Endodermal cell (in vitro differentiated cells): ENCODE results near the gene EEF1AKMT4. TPM values are rescaled to one million over a fixed set of nuclear protein-coding genes. Genes with fewer than 3 reads are reported as not detected.
A peak's percentile ranks its signal among the peaks of the same experiment; 100 is the strongest.

ENCODE experiments used
- DNase-seq: peaks from one replicate; pipeline ENCODE4 v3.0.0-alpha.2; 2017
- H3K27ac ChIP-seq: 2 replicates; pipeline ENCODE4 v1.5.1; 2013; ENCODE audit warnings: mild to moderate bottlenecking, low read depth, low read length, moderate library complexity
- H3K27me3 ChIP-seq: 2 replicates; pipeline ENCODE4 v1.6.1; 2013; ENCODE audit warnings: mild to moderate bottlenecking, low read length, moderate library complexity; ENCODE audit not compliant: insufficient read depth, control insufficient read depth, poor library complexity, severe bottlenecking
- H3K36me3 ChIP-seq: 2 replicates; pipeline ENCODE4 v1.7.0; 2013; ENCODE audit warnings: mild to moderate bottlenecking, low read length, moderate library complexity; ENCODE audit not compliant: control insufficient read depth, insufficient read depth
- H3K4me1 ChIP-seq: one replicate; pipeline ENCODE4 v1.7.0; 2013; ENCODE audit warnings: low read length; ENCODE audit not compliant: control insufficient read depth, insufficient read depth
- H3K4me3 ChIP-seq: 2 replicates; pipeline ENCODE4 v1.5.1; 2013; ENCODE audit warnings: mild to moderate bottlenecking, low read length, moderate library complexity
- H3K9ac ChIP-seq: 2 replicates; pipeline ENCODE4 v1.6.1; 2013; ENCODE audit warnings: mild to moderate bottlenecking, low read length, moderate library complexity; ENCODE audit not compliant: poor library complexity, severe bottlenecking; ENCODE audit errors: extremely low read depth
- H3K9me3 ChIP-seq: 2 replicates; pipeline ENCODE4 v1.6.1; 2013; ENCODE audit warnings: mild to moderate bottlenecking, low read length, moderate library complexity; ENCODE audit not compliant: control insufficient read depth
- H3K27ac Mint-ChIP-seq: 2 replicates; pipeline ENCODE4 v1.8.0; 2020; ENCODE audit warnings: mixed read lengths
- H3K27me3 Mint-ChIP-seq: 2 replicates; pipeline ENCODE4 v1.8.0; 2021; ENCODE audit warnings: mild to moderate bottlenecking, mixed read lengths; ENCODE audit not compliant: insufficient read depth
- H3K36me3 Mint-ChIP-seq: 2 replicates; pipeline ENCODE4 v1.8.0; 2020; ENCODE audit warnings: low read depth, mixed read lengths
- H3K4me1 Mint-ChIP-seq: 2 replicates; pipeline ENCODE4 v1.8.0; 2020; ENCODE audit warnings: mixed read lengths
- H3K4me3 Mint-ChIP-seq: 2 replicates; pipeline ENCODE4 v1.8.0; 2020; ENCODE audit warnings: mild to moderate bottlenecking, moderate library complexity, mixed read lengths
- H3K9me3 Mint-ChIP-seq: 2 replicates; pipeline ENCODE4 v1.8.0; 2020; ENCODE audit warnings: mild to moderate bottlenecking, mixed read lengths
- WGBS, 2 experiments: methylation state at CpG; one replicate each; pipeline versions ENCODE4 v1.1.5 to v1.1.7; 2013; ENCODE audit warnings: missing lambda C conversion rate in 2 of 2, mixed read lengths in 1 of 2; ENCODE audit not compliant: insufficient coverage in 1 of 2, insufficient read length in 1 of 2; 5-methylcytosine and 5-hydroxymethylcytosine counted together
- total RNA-seq, 2 donors: library from RNA; stranded (reverse); fragmentation: NEBNext Ultra II Directional in 1 of 2; extraction: Animal tissue kit (Norgen Biotek cat#: 25700) in 1 of 2; gene quantifications; 2 replicates in 1 of 2; 3 replicates in 1 of 2; pipeline ENCODE4 v1.2.1, GENCODE V29; 2021
- TF ChIP-seq, protein P1 (sequence below): fragments of 200-600 bp; sonication (generic); conservative IDR thresholded peaks from 2 replicates; pipeline ENCODE4 v1.5.0; 2021; ENCODE audit warnings: antibody characterized with exemption, mild to moderate bottlenecking

EEF1AKMT4 gene
- total RNA-seq, 2 donors from 2014 or later, result 4.5 to 5.2 TPM

DNA sequence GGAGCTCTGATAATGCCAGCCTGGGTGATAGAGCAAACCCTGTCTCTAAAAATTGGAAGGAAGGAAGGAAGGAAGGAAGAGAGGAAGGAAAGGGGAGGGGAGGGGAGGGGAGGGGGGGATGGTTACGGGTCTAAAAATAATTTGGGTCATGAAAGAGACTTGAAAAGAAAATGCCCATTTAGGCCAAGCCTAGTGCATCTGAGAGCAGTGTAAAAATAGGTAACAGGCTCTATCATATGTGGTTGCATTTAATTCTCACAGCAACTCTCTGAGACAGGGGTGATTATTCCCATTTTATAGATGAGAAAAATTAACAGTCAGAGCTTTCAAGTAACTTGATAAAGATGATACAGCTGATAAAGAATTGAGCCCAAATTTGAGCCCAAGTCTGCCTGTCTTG, 22.8 kb downstream of the EEF1AKMT4 start:
- Mint-ChIP-seq H3K4me1 (no peaks in the 10 kb centered on the region), H3K27me3 (peaks cover 51% of the 10 kb centered on the region), H3K27ac (no peak overlapping the region), H3K4me3 (no peak overlapping the region), H3K36me3 (no peaks in the 10 kb centered on the region), H3K9me3 (peaks cover 2% of the 10 kb centered on the region)
- 83 to 90% methylated on average over 1 of the region's 1 CpG for WGBS, 2 experiments
- Histone ChIP-seq H3K4me3 (no peak overlapping the region), H3K27me3 (peaks cover 75% of the 10 kb centered on the region), H3K27ac (no peak overlapping the region), H3K36me3 (no peaks in the 10 kb centered on the region), H3K4me1 (no peaks in the 10 kb centered on the region), H3K9ac (no peak overlapping the region), H3K9me3 (peaks cover 5% of the 10 kb centered on the region)
- TF ChIP-seq, protein P1, sequence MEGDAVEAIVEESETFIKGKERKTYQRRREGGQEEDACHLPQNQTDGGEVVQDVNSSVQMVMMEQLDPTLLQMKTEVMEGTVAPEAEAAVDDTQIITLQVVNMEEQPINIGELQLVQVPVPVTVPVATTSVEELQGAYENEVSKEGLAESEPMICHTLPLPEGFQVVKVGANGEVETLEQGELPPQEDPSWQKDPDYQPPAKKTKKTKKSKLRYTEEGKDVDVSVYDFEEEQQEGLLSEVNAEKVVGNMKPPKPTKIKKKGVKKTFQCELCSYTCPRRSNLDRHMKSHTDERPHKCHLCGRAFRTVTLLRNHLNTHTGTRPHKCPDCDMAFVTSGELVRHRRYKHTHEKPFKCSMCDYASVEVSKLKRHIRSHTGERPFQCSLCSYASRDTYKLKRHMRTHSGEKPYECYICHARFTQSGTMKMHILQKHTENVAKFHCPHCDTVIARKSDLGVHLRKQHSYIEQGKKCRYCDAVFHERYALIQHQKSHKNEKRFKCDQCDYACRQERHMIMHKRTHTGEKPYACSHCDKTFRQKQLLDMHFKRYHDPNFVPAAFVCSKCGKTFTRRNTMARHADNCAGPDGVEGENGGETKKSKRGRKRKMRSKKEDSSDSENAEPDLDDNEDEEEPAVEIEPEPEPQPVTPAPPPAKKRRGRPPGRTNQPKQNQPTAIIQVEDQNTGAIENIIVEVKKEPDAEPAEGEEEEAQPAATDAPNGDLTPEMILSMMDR, result no peak
- peak; percentile 4 for DNase-seq

DNA sequence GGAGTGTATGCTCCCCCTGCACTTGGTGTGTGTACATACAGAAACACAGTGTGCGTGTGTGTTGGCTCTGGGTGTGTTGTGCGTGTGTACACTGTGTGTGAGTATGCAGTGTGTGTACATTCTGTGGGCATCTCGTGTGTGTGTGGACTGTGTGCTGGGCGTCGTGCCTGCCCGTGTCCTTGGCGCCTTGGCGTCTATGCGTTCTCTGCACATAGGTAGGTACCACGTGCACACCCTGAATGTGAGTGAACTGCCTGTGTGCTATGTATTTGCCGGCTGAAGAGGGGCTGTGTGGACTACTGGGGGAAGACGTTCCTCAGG, 25.9 kb downstream of the EEF1AKMT4 start:
- Histone ChIP-seq H3K9me3 (no peaks in the 10 kb centered on the region), H3K4me1 (no peaks in the 10 kb centered on the region), H3K9ac (no peak overlapping the region), H3K27me3 (peaks cover 81% of the 10 kb centered on the region), H3K36me3 (no peaks in the 10 kb centered on the region), H3K4me3 (no peak overlapping the region), H3K27ac (no peak overlapping the region)
- peak; percentile 30 for DNase-seq
- Mint-ChIP-seq H3K9me3 (no peaks in the 10 kb centered on the region), H3K27ac (no peak overlapping the region), H3K27me3 (peaks cover 69% of the 10 kb centered on the region), H3K4me1 (no peaks in the 10 kb centered on the region), H3K36me3 (no peaks in the 10 kb centered on the region), H3K4me3 (peak overlapping the region; percentile 42)
- TF ChIP-seq, protein P1, result no peak
- WGBS, 2 experiments, result 83 to 94% methylated on average over 10 to 12 of the region's 12 CpGs

DNA sequence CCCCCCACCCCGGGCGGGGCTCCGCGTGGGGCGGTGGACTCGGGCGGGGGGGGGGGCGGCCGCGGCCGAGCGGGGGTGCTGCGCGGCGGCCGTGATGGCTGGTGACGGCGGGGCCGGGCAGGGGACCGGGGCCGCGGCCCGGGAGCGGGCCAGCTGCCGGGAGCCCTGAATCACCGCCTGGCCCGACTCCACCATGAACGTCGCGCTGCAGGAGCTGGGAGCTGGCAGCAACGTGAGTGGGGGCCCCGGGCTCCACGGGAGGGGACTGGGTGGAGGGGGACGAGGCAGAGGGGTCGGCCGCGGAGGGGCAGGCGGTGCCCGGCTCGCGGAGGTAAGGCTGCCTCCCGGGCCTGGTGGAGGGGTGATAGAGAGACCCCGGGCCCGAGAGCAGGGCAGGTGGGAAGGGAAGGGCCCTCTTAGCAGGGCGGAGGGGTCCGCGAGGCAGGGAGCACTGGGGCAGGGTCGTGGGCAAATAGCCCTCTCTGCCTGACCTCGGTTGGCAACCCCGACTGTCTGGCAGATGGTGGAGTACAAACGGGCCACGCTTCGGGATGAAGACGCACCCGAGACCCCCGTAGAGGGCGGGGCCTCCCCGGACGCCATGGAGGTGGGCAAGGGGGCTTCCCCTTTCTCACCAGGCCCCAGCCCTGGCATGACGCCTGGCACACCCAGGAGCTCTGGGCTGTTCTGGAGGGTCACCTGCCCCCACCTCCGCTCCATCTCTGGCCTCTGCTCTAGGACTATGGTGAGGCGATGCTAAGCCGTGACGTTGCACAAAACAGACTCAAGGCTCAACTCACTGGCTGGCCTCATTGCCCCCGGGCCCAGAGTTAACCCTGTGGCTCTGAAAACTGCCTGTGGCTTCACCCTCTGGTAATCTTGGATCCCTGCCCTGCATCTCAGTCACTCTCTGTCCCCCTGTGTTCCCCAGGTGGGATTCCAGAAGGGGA, 26.8 kb downstream of the EEF1AKMT4 start, which contains the start of gene ECE2:
Gene ECE2 (plus strand): TSS at position 62 of the 950 bp plus-strand sequence. CDS start 132 bp downstream, at position 194.
- Mint-ChIP-seq H3K4me3 (peak within 1 kb of the TSS; percentile 42), H3K4me1 (no peaks in the 10 kb centered on the region), H3K27ac (no peak within 1 kb of the TSS), H3K36me3 (no peaks in the 10 kb centered on the region), H3K27me3 (peaks cover 68% of the 10 kb centered on the region), H3K9me3 (no peaks in the 10 kb centered on the region)
- H3K9me3 ChIP-seq, result no peaks in the 10 kb centered on the region
- H3K27me3 ChIP-seq, result peaks cover 77% of the 10 kb centered on the region
- H3K36me3 ChIP-seq, result no peaks in the 10 kb centered on the region
- no peak within 1 kb of the TSS for H3K9ac ChIP-seq
- 54 to 70% methylated on average over 29 to 64 of the region's 65 CpGs for WGBS, 2 experiments
- H3K4me1 ChIP-seq, result no peaks in the 10 kb centered on the region
- no peak within 1 kb of the TSS for H3K4me3 ChIP-seq
- no peak within 1 kb of the TSS for H3K27ac ChIP-seq
- no peak for DNase-seq
- TF ChIP-seq, protein P1, result no peak
